K562 (cell line): ENCODE results near the gene UBR7. TPM values are rescaled to one million over a fixed set of nuclear protein-coding genes. Genes with fewer than 3 reads are reported as not detected.

Experiments
- ATAC-seq: fragments of 200-7000 bp; cut with Tn5 transposase; 3 replicates; pipeline ENCODE4 v1.9.1; 2020; ENCODE audit warnings: moderate library complexity
- BruUV-seq: library from RNA; stranded (reverse); fragments of 400-500 nt; replicated peaks from 2 replicates; lab custom pipeline; 2021; lab: Mats Ljungman, UMichigan
- CTCF ChIA-PET: fragments of 300-600 bp; formaldehyde crosslinking; extraction: SDS; loops from one replicate; lab custom pipeline; 2021; ENCODE audit warnings: low intra/inter-chr PET ratio; lab: Yijun Ruan, JAX
- POLR2A ChIA-PET: fragments of 300-600, 350-650 bp; sonication (Branson Sonifier 250); formaldehyde crosslinking; extraction: SDS; loops from one replicate; lab custom pipeline; 2021; ENCODE audit warnings: antibody characterized with exemption, inconsistent platforms; lab: Yijun Ruan, JAX
- DNase-seq, 4 experiments: peaks; one replicate each; pipeline versions ENCODE4 v3.0.0 to v3.0.0-alpha.2; 2011 to 2018; ENCODE audit warnings: low spot score in 3 of 4, mixed read lengths in 3 of 4; ENCODE audit errors: extremely low read depth in 1 of 4
- FAIRE-seq: peaks from 2 replicates; lab custom pipeline; 2011; peaks lifted over from hg19 to GRCh38; lab: Jason Lieb, UNC
- H2AFZ ChIP-seq: 2 replicates; pipeline ENCODE4 v1.6.0; 2011; ENCODE audit warnings: low read depth, low read length, control low read depth, inconsistent platforms
- H3K27ac ChIP-seq: fragments of 200-600 bp; 3 replicates; pipeline ENCODE4 v1.8.0; 2011; ENCODE audit warnings: low read depth, mild to moderate bottlenecking, control low read depth, inconsistent platforms, low read length, moderate library complexity, mixed read lengths; ENCODE audit errors: extremely low read depth
- H3K27me3 ChIP-seq, 2 experiments: fragments of 300-600 bp in 1 of 2; 2 replicates in 1 of 2; 3 replicates in 1 of 2; pipeline versions ENCODE4 v1.6.0 to v1.8.0; 2011; ENCODE audit warnings: inconsistent platforms in 2 of 2, low read length in 2 of 2, mild to moderate bottlenecking in 1 of 2, mixed read lengths in 1 of 2, moderate library complexity in 1 of 2; ENCODE audit not compliant: control insufficient read depth in 2 of 2, insufficient read depth in 2 of 2
- H3K36me3 ChIP-seq: fragments of 300-600 bp; 3 replicates; pipeline ENCODE4 v1.8.0; 2011; ENCODE audit warnings: mild to moderate bottlenecking, low read length, inconsistent platforms; ENCODE audit not compliant: control insufficient read depth, insufficient read depth
- H3K4me1 ChIP-seq, 2 experiments: fragments of 200-600 bp in 1 of 2; replicated peaks in 1 of 2; 2 replicates in 1 of 2; 3 replicates in 1 of 2; pipeline versions ENCODE4 v1.5.1 to v1.8.0; 2011; ENCODE audit warnings: inconsistent platforms in 2 of 2, low read length in 2 of 2, mild to moderate bottlenecking in 1 of 2, mixed read lengths in 1 of 2, moderate library complexity in 1 of 2; ENCODE audit not compliant: control insufficient read depth in 2 of 2, insufficient read depth in 2 of 2
- H3K4me2 ChIP-seq: 2 replicates; pipeline ENCODE4 v1.6.1; 2011; ENCODE audit warnings: low read length, control low read depth, inconsistent platforms, mixed read lengths; ENCODE audit not compliant: insufficient read depth
- H3K4me3 ChIP-seq: fragments of 200-600 bp; sonication (generic), shearing (Covaris generic); 2 replicates; pipeline ENCODE4 v1.5.1; 2016; ENCODE audit warnings: control low read depth, inconsistent platforms
- H3K79me2 ChIP-seq: fragments of 200-600 bp; 3 replicates; pipeline ENCODE4 v1.8.0; 2011; ENCODE audit warnings: low read length, inconsistent platforms; ENCODE audit not compliant: control insufficient read depth, insufficient read depth
- H3K9ac ChIP-seq, 2 experiments: 2 replicates each; pipeline versions ENCODE4 v1.6.0 to v1.6.1; 2011; ENCODE audit warnings: low read depth in 2 of 2, low read length in 2 of 2, control low read depth in 1 of 2, inconsistent platforms in 1 of 2, mild to moderate bottlenecking in 1 of 2, mixed read lengths in 1 of 2; ENCODE audit not compliant: insufficient read depth in 1 of 2
- H3K9me1 ChIP-seq: one replicate; pipeline ENCODE4 v1.6.0; 2011; ENCODE audit warnings: inconsistent platforms, mild to moderate bottlenecking, low read length, moderate library complexity; ENCODE audit not compliant: control insufficient read depth, insufficient read depth
- H3K9me3 ChIP-seq: replicated peaks from 2 replicates; pipeline ENCODE4 v1.5.1; 2011; ENCODE audit warnings: low read depth, low read length, inconsistent platforms; ENCODE audit not compliant: control insufficient read depth, insufficient read depth
- H4K20me1 ChIP-seq: replicated peaks from 2 replicates; pipeline ENCODE4 v1.6.1; 2011; ENCODE audit warnings: low read length, inconsistent platforms, mixed read lengths; ENCODE audit not compliant: control insufficient read depth, insufficient read depth
- EZH2 ChIP-seq: IDR thresholded peaks from 2 replicates; pipeline ENCODE4 v1.6.1; 2012; ENCODE audit warnings: low read depth, mild to moderate bottlenecking, inconsistent platforms, low read length, borderline replicate concordance
- FOXJ3 ChIP-seq: sonication (generic); formaldehyde crosslinking; IDR thresholded peaks from 2 replicates; pipeline ENCODE4 v1.4.0; 2020; ENCODE audit warnings: mild to moderate bottlenecking, missing genetic modification reagents
- HOXB6 ChIP-seq: fragments of 250-450 bp; sonication (Bioruptor Pico); IDR thresholded peaks from 2 replicates; pipeline ENCODE4 v1.5.1; 2022; ENCODE audit warnings: mild to moderate bottlenecking, borderline replicate concordance
- KLF6 ChIP-seq: fragments of 250-450 bp; sonication (Bioruptor Pico); IDR thresholded peaks from 2 replicates; pipeline ENCODE4 v1.4.0; 2020; ENCODE audit warnings: mild to moderate bottlenecking, moderate library complexity, borderline replicate concordance
- MAFF ChIP-seq: IDR thresholded peaks from 2 replicates; pipeline ENCODE4 v1.6.1; 2012; ENCODE audit warnings: low read length, improper control_type of control experiment
- PATZ1 ChIP-seq: fragments of 250-450 bp; sonication (Bioruptor Pico); IDR thresholded peaks from 2 replicates; pipeline ENCODE4 v1.5.0; 2020; ENCODE audit warnings: mild to moderate bottlenecking, borderline replicate concordance
- SETDB1 ChIP-seq: IDR thresholded peaks from one replicate; pipeline ENCODE4 v1.6.1; 2012; ENCODE audit warnings: low read length, control low read depth, inconsistent platforms
- SMC3 ChIP-seq: conservative IDR thresholded peaks from 2 replicates; pipeline ENCODE4 v1.6.1; 2011; ENCODE audit warnings: low read depth, low read length, improper control_type of control experiment; ENCODE audit not compliant: insufficient read depth
- TEAD1 ChIP-seq, 2 experiments: fragments of 450-650 bp in 1 of 2; sonication (generic) in 1 of 2; formaldehyde crosslinking; IDR thresholded peaks; 2 replicates each; pipeline versions ENCODE4 v1.4.0 to v1.8.0; 2020 to 2022; ENCODE audit warnings: mild to moderate bottlenecking in 2 of 2, missing genetic modification reagents in 1 of 2
- TGIF2 ChIP-seq: sonication (generic); formaldehyde crosslinking; IDR thresholded peaks from 2 replicates; pipeline ENCODE4 v1.8.1; 2022; ENCODE audit warnings: mild to moderate bottlenecking, missing genetic modification reagents, moderate library complexity
- TRIM25 ChIP-seq: fragments of 450-650 bp; IDR thresholded peaks from 2 replicates; pipeline ENCODE4 v1.7.0; 2016; ENCODE audit warnings: borderline replicate concordance
- in situ Hi-C: fragments of 300-500 bp; cut with MboI; formaldehyde crosslinking; loops from 4 replicates; pipeline ENCODE4 v1.15.0; 2018; ENCODE audit warnings: inconsistent platforms, mixed read lengths
- intact Hi-C: fragments of 100-400 bp; cut with micrococcal nuclease; formaldehyde crosslinking; loops from 2 replicates; pipeline ENCODE4 v1.14.2; 2022
- polyA plus RNA-seq, 8 experiments: library from polyadenylated mRNA; depleted of rRNA in 4 of 8; stranded (reverse) in 5 of 8; unstranded in 3 of 8; fragments of >200 nt; fragmentation: Nextera tagmentation in 2 of 8; fragmentation: Illumina TruSeq in 1 of 8; extraction: Ambion mirVana in 2 of 8; extraction: Trizol in 1 of 8; gene quantifications; 2 replicates each; pipeline versions ENCODE4 v1.2.1 to v1.2.3, GENCODE V29; 2011 to 2014; ENCODE audit warnings: inconsistent platforms in 1 of 8, missing spikeins in 1 of 8
- total RNA-seq, 7 experiments: library from RNA; depleted of rRNA in 6 of 7; stranded (reverse); fragments of >200 nt in 6 of 7; fragmentation: Illumina TruSeq in 2 of 7; extraction: Trizol in 2 of 7; gene quantifications; 2 replicates each; pipeline versions ENCODE4 v1.2.1 to v1.2.3, GENCODE V29; 2011 to 2021; ENCODE audit warnings: low replicate concordance in 1 of 7

The UBR7 gene
- total and polyA plus RNA-seq, 9 of the 15 experiments (the other 6 are each of a cell fraction or from before 2014, with no cell fraction given): 12.5 to 63.0 (median 34.4) TPM

- Histone ChIP-seq H3K9me3 (no peaks in the 10 kb centered on the region), H3K79me2 (no peaks in the 10 kb centered on the region), H2AFZ (no peak overlapping the region), H3K36me3 (peaks cover 52% of the 10 kb centered on the region; the same call in 1 of the 3 replicates), H3K4me3 (no peak overlapping the region), H4K20me1 (no peaks in the 10 kb centered on the region), H3K27ac (no peak overlapping the region), H3K4me1 (no peaks in the 10 kb centered on the region), H3K9ac (no peak overlapping the region), H3K4me2 (no peak overlapping the region), H3K27me3 (no peaks in the 10 kb centered on the region), H3K9me1 (no peaks in the 10 kb centered on the region)
- no peak for ATAC-seq
- no peak for TF ChIP-seq TRIM25
- no peak for TF ChIP-seq SETDB1
- no peak for TF ChIP-seq TGIF2
- TF ChIP-seq SMC3: no peak
- TF ChIP-seq KLF6 (CRISPR knock-in tag): no peak
- TF ChIP-seq FOXJ3: no peak
- no peak for TF ChIP-seq TEAD1 (CRISPR knock-in tag; IDR thresholded peaks at IDR 0.05)
- no peak for TF ChIP-seq MAFF
- no peak for TF ChIP-seq HOXB6 (CRISPR knock-in tag)
- TF ChIP-seq EZH2: no peak
- TF ChIP-seq PATZ1 (CRISPR knock-in tag): no peak
- no peak for DNase-seq
- ChIA-PET POLR2A (no interaction called here), CTCF (no interaction called here)
- no TSS peak for BruUV-seq
- FAIRE-seq: no peak
- intact Hi-C loops: no loop called here
- in situ Hi-C loops: no loop called here
Observed at GRCh38 chr14:93220509-93220908, 13.5 kb downstream of the UBR7 start.
